Nephron (organoid): ENCODE measurements around the gene SMIM29.

Source experiments
- H3K27ac Mint-ChIP-seq, 3 experiments: 2 replicates each; pipeline ENCODE4 v1.8.0; 2020; ENCODE audit warnings: mixed read lengths in 3 of 3, mild to moderate bottlenecking in 2 of 3, moderate library complexity in 1 of 3
- H3K27me3 Mint-ChIP-seq: 2 replicates; pipeline ENCODE4 v1.8.0; 2021; ENCODE audit warnings: low read depth, mild to moderate bottlenecking, moderate library complexity, mixed read lengths
- H3K36me3 Mint-ChIP-seq: 2 replicates; pipeline ENCODE4 v1.8.0; 2020; ENCODE audit warnings: low read depth, mixed read lengths
- H3K4me1 Mint-ChIP-seq: 2 replicates; pipeline ENCODE4 v1.8.0; 2020; ENCODE audit warnings: mixed read lengths
- H3K4me3 Mint-ChIP-seq, 3 experiments: 2 replicates each; pipeline ENCODE4 v1.8.0; 2020; ENCODE audit warnings: mild to moderate bottlenecking in 3 of 3, mixed read lengths in 3 of 3, moderate library complexity in 2 of 3
- H3K9me3 Mint-ChIP-seq: 2 replicates; pipeline ENCODE4 v1.8.0; 2020; ENCODE audit warnings: mixed read lengths
- CTCF ChIP-seq, 3 experiments: fragments of 200-600 bp; sonication (generic); IDR thresholded peaks; one replicate each; pipeline ENCODE4 v1.5.0; 2021; ENCODE audit warnings: antibody characterized with exemption in 3 of 3; ENCODE audit not compliant: unreplicated experiment in 3 of 3

The SMIM29 gene

GRCh38 chr6:34285448-34286164 is 36.8 kb upstream of the SMIM29 start:
- no peak overlapping the region for H3K4me3 Mint-ChIP-seq
- H3K27ac Mint-ChIP-seq: peak overlapping the region in 2 of 3 experiments; percentile 24 to 63
- H3K9me3 Mint-ChIP-seq: no peaks in the 10 kb centered on the region
- H3K4me1 Mint-ChIP-seq: peaks cover 10% of the 10 kb centered on the region
- TF ChIP-seq CTCF (IDR thresholded peaks at IDR 0.05; ENCODE audit: unreplicated experiment in 3 of 3): no peak
- no peaks in the 10 kb centered on the region for H3K27me3 Mint-ChIP-seq
- H3K36me3 Mint-ChIP-seq: peaks cover 55% of the 10 kb centered on the region

- peaks cover 10% of the 10 kb centered on the region for H3K4me1 Mint-ChIP-seq
- TF ChIP-seq CTCF (IDR thresholded peaks at IDR 0.05; ENCODE audit: unreplicated experiment in 3 of 3): no peak
- no peaks in the 10 kb centered on the region for H3K27me3 Mint-ChIP-seq
- peak overlapping the region in 2 of 3 experiments; percentile 24 to 63 for H3K27ac Mint-ChIP-seq
- no peaks in the 10 kb centered on the region for H3K9me3 Mint-ChIP-seq
- H3K36me3 Mint-ChIP-seq: peaks cover 63% of the 10 kb centered on the region
- H3K4me3 Mint-ChIP-seq: no peak overlapping the region
Measured at GRCh38 chr6:34284563-34285447, 36.0 kb upstream of the SMIM29 start.

GRCh38 chr6:34281702-34282334 is 33.0 kb upstream of the SMIM29 start:
- Mint-ChIP-seq H3K4me3 (no peak overlapping the region), H3K36me3 (peaks cover 72% of the 10 kb centered on the region), H3K27me3 (no peaks in the 10 kb centered on the region), H3K4me1 (peaks cover 10% of the 10 kb centered on the region), H3K9me3 (no peaks in the 10 kb centered on the region), H3K27ac (no peak overlapping the region)
- TF ChIP-seq CTCF (IDR thresholded peaks at IDR 0.05; ENCODE audit: unreplicated experiment in 3 of 3): no peak

GRCh38 chr6:34280216-34280615 is 31.4 kb upstream of the SMIM29 start:
- H3K27me3 Mint-ChIP-seq: no peaks in the 10 kb centered on the region
- TF ChIP-seq CTCF (IDR thresholded peaks at IDR 0.05; ENCODE audit: unreplicated experiment in 3 of 3): no peak
- no peak overlapping the region for H3K27ac Mint-ChIP-seq
- no peak overlapping the region for H3K4me3 Mint-ChIP-seq
- H3K4me1 Mint-ChIP-seq: peaks cover 9% of the 10 kb centered on the region
- peaks cover 62% of the 10 kb centered on the region for H3K36me3 Mint-ChIP-seq
- no peaks in the 10 kb centered on the region for H3K9me3 Mint-ChIP-seq

- TF ChIP-seq CTCF (IDR thresholded peaks at IDR 0.05; ENCODE audit: unreplicated experiment in 3 of 3): no peak
- Mint-ChIP-seq H3K36me3 (peaks cover 52% of the 10 kb centered on the region), H3K27ac (no peak overlapping the region), H3K4me3 (no peak overlapping the region), H3K4me1 (no peaks in the 10 kb centered on the region), H3K27me3 (no peaks in the 10 kb centered on the region), H3K9me3 (no peaks in the 10 kb centered on the region)
Measured at GRCh38 chr6:34278833-34279232, 30.0 kb upstream of the SMIM29 start.
